Measurements from ENCODE around the gene KLF7. TPM values are rescaled to one million over a fixed set of nuclear protein-coding genes. Genes with fewer than 3 reads are reported as not detected.

Gene KLF7
- total RNA-seq = 10 to 100 TPM; 23.7 to 51.8 TPM
- polyA plus RNA-seq = 10 to 100 TPM in 1 of 2 donors, 1 to 10 TPM in 1; 4.4 to 20.9 TPM
- long read RNA-seq, donor 1, full-length matches to known transcripts = 3 of 3 reads
- long read RNA-seq, donor 1, partial matches to known transcripts = 0 of 3 reads
- long read RNA-seq, donor 1, other reads (novel, unspliced or antisense) = 0 of 3 reads
- long read RNA-seq, donor 2 = 0 reads
- long read RNA-seq, donor 3, full-length matches to known transcripts = 5 of 5 reads
- long read RNA-seq, donor 3, partial matches to known transcripts = 0 of 5 reads
- long read RNA-seq, donor 3, other reads (novel, unspliced or antisense) = 0 of 5 reads
- long read RNA-seq, donor 4 = 0 reads
- long read RNA-seq, donor 5, full-length matches to known transcripts = 3 of 3 reads
- long read RNA-seq, donor 5, partial matches to known transcripts = 0 of 3 reads
- long read RNA-seq, donor 5, other reads (novel, unspliced or antisense) = 0 of 3 reads

- DNase-seq (peak; percentile 52 to 65 (median 63)), ATAC-seq (ENCODE audit: insufficient read depth, low FRiP score) (no peak)
- Histone ChIP-seq H3K9me3 (ENCODE audit: control insufficient read depth in 4 of 4, insufficient read depth in 3 of 4, low read length in 3 of 4) (no peaks in the 10 kb centered on the region), H3K36me3 (ENCODE audit: control insufficient read depth in 4 of 4, insufficient read depth in 4 of 4, low read length in 4 of 4) (no peaks in the 10 kb centered on the region), H3K9ac (ENCODE audit: insufficient read depth in 1 of 2, low read length in 2 of 2) (peak within 1 kb of the TSS; percentile 94 to 95), H3K27me3 (ENCODE audit: control insufficient read depth in 3 of 3, insufficient read depth in 3 of 3, low read length in 2 of 3) (no peaks in the 10 kb centered on the region), H3K4me1 (ENCODE audit: control insufficient read depth in 5 of 5, insufficient read depth in 5 of 5, low read length in 5 of 5) (peaks cover 6 to 30% (median 17%) of the 10 kb centered on the region in 5 donors), H3K4me3 (peak within 1 kb of the TSS; percentile 76), H3K27ac (ENCODE audit: low read depth in 1 of 2, low read length in 1 of 2) (peak within 1 kb of the TSS; percentile 100)
- no peak for TF ChIP-seq CTCF (IDR thresholded peaks at IDR 0.05; ENCODE audit: control extremely low read depth, extremely low read depth)
- WGBS, 2 donors = 0% methylated on average over 36 of the region's 36 CpGs
These were observed at the start of gene KLF7 for GRCh38 chr2:207165121-207166038. Gene KLF7, minus strand, starts transcription at chr2:207165948. Its CDS starts 380 bp downstream, at chr2:207165568.

- H3K36me3 ChIP-seq (ENCODE audit: control insufficient read depth in 4 of 4, insufficient read depth in 4 of 4, low read length in 4 of 4) = no peaks in the 10 kb centered on the region
- no peaks in the 10 kb centered on the region for H3K9me3 ChIP-seq (ENCODE audit: control insufficient read depth in 4 of 4, insufficient read depth in 3 of 4, low read length in 3 of 4)
- H3K4me3 ChIP-seq = no peak overlapping the region
- ATAC-seq (ENCODE audit: insufficient read depth, low FRiP score) (no peak), DNase-seq (no peak)
- WGBS, 2 donors = 83 to 91% methylated on average over 2 of the region's 2 CpGs
- no peaks in the 10 kb centered on the region for H3K4me1 ChIP-seq (ENCODE audit: control insufficient read depth in 5 of 5, insufficient read depth in 5 of 5, low read length in 5 of 5)
- no peak for TF ChIP-seq CTCF (IDR thresholded peaks at IDR 0.05; ENCODE audit: control extremely low read depth, extremely low read depth)
- no peaks in the 10 kb centered on the region for H3K27me3 ChIP-seq (ENCODE audit: control insufficient read depth in 3 of 3, insufficient read depth in 3 of 3, low read length in 2 of 3)
- no peak overlapping the region for H3K9ac ChIP-seq (ENCODE audit: insufficient read depth in 1 of 2, low read length in 2 of 2)
- H3K27ac ChIP-seq (ENCODE audit: low read depth in 1 of 2, low read length in 1 of 2) = no peak overlapping the region
These were observed 49.6 kb upstream of the KLF7 start for GRCh38 chr2:207215308-207215707.

- Histone ChIP-seq H3K36me3 (ENCODE audit: control insufficient read depth in 4 of 4, insufficient read depth in 4 of 4, low read length in 4 of 4) (no peaks in the 10 kb centered on the region), H3K27me3 (ENCODE audit: control insufficient read depth in 3 of 3, insufficient read depth in 3 of 3, low read length in 2 of 3) (no peaks in the 10 kb centered on the region), H3K4me3 (no peak overlapping the region), H3K4me1 (ENCODE audit: control insufficient read depth in 5 of 5, insufficient read depth in 5 of 5, low read length in 5 of 5) (no peaks in the 10 kb centered on the region), H3K27ac (ENCODE audit: low read depth in 1 of 2, low read length in 1 of 2) (no peak overlapping the region), H3K9ac (ENCODE audit: insufficient read depth in 1 of 2, low read length in 2 of 2) (no peak overlapping the region), H3K9me3 (ENCODE audit: control insufficient read depth in 4 of 4, insufficient read depth in 3 of 4, low read length in 3 of 4) (no peaks in the 10 kb centered on the region)
- no peak for DNase-seq
- no peak for TF ChIP-seq CTCF (IDR thresholded peaks at IDR 0.05; ENCODE audit: control extremely low read depth, extremely low read depth)
- WGBS, 2 donors = 86% methylated on average over 3 of the region's 3 CpGs
- no peak for ATAC-seq (ENCODE audit: insufficient read depth, low FRiP score)
These were observed 48.7 kb upstream of the KLF7 start for GRCh38 chr2:207214446-207214845.
